ENCODE measurements around the gene IRX5.

Gene IRX5

GRCh38 chr16:54952195-54952594 is 21.5 kb downstream of the IRX5 start:
- no peak for DNase-seq

GRCh38 chr16:54953461-54953860 is 22.8 kb downstream of the IRX5 start:
- no peak for DNase-seq

- no peak for DNase-seq
Observed at GRCh38 chr16:54954220-54954619, 23.6 kb downstream of the IRX5 start.

GRCh38 chr16:54955757-54956156 is 25.1 kb downstream of the IRX5 start:
- no peak for DNase-seq

- no peak for DNase-seq
Observed at GRCh38 chr16:54957403-54958166, 26.9 kb downstream of the IRX5 start.

- DNase-seq, result no peak
Observed at GRCh38 chr16:54962045-54962444, 31.4 kb downstream of the IRX5 start.

- DNase-seq, result no peak
Observed at GRCh38 chr16:54964239-54964638, 33.6 kb downstream of the IRX5 start.

GRCh38 chr16:54965464-54965863 is 34.8 kb downstream of the IRX5 start:
- DNase-seq, result no peak

- no peak for DNase-seq
Observed at GRCh38 chr16:54968011-54968410, 37.3 kb downstream of the IRX5 start.

- no peak for DNase-seq
Observed at GRCh38 chr16:54968784-54969183, 38.1 kb downstream of the IRX5 start.

GRCh38 chr16:54970016-54970415 is 39.4 kb downstream of the IRX5 start:
- no peak for DNase-seq

- no peak for DNase-seq
Observed at GRCh38 chr16:54974367-54974766, 43.7 kb downstream of the IRX5 start.

GRCh38 chr16:54976651-54977200 is 46.1 kb downstream of the IRX5 start:
- no peak for DNase-seq

GRCh38 chr16:54977211-54977610 is 46.5 kb downstream of the IRX5 start:
- DNase-seq, result no peak

- no peak for DNase-seq
Observed at GRCh38 chr16:54980821-54981220, 50.2 kb downstream of the IRX5 start.
